ENCODE results near the gene MOV10L1. TPM values are rescaled to one million over a fixed set of nuclear protein-coding genes. Genes with fewer than 3 reads are reported as not detected.
"Not testable (repeated sequence)": the region's sequence is repeated elsewhere in the genome, so short reads cannot be mapped to it uniquely, and the experiment has no call there.

Gene MOV10L1
- total RNA-seq, 1 donor from 2014 or later: 1.1 TPM

DNA sequence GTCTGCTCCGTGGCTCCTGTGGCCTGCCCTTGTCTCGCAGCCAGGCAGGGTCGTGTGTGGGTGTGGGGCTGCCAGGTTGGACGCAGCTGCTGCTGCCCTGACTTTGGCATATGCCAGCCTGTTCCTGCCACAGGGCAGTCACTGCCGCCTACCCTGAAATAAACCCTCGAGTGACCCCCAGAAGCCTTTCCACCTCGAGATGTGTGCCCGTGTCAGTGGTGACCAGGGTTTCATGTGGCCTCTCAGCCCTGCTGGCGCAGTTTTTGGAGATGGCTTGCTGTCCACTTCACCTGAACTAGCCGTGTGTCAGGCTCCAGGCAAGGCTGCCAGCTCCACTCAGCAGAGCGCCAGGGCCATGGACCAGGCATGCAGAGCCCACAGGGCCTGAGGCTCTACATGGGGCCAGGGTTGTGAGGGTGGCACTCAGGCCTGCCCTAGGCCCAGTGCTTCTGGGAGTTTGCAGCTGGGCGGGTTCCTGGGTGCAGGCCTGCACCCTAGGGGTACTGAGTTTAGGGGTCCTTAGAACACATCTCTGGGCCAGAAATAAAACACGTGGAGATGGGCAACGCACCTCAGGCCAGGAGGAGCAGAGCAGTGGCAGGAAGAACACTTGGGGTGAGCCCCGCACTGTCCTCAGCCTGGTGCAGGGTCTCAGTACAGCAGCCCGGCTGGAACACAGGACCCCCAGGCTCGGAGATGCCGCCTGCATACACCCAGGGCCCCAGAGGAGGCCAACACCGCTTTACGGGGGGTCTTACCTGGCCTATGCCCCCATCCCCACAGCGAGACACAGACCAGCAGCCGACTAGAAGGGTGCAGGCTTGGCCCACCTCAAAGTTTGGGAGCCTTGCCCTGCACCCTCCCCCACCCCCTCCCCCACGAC is 71.9 kb downstream of the MOV10L1 start:
- no peak overlapping the region for H3K27ac Mint-ChIP-seq (ENCODE audit: unreplicated experiment)
- TF ChIP-seq, protein P1, sequence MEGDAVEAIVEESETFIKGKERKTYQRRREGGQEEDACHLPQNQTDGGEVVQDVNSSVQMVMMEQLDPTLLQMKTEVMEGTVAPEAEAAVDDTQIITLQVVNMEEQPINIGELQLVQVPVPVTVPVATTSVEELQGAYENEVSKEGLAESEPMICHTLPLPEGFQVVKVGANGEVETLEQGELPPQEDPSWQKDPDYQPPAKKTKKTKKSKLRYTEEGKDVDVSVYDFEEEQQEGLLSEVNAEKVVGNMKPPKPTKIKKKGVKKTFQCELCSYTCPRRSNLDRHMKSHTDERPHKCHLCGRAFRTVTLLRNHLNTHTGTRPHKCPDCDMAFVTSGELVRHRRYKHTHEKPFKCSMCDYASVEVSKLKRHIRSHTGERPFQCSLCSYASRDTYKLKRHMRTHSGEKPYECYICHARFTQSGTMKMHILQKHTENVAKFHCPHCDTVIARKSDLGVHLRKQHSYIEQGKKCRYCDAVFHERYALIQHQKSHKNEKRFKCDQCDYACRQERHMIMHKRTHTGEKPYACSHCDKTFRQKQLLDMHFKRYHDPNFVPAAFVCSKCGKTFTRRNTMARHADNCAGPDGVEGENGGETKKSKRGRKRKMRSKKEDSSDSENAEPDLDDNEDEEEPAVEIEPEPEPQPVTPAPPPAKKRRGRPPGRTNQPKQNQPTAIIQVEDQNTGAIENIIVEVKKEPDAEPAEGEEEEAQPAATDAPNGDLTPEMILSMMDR (IDR thresholded peaks at IDR 0.05): no peak
- no peak overlapping the region for H3K4me3 Mint-ChIP-seq (ENCODE audit: unreplicated experiment)
- no peaks in the 10 kb centered on the region for H3K36me3 Mint-ChIP-seq (ENCODE audit: low read depth)
- no peaks in the 10 kb centered on the region for H3K4me1 Mint-ChIP-seq (ENCODE audit: low read depth)
- H3K9me3 Mint-ChIP-seq (ENCODE audit: low read depth): no peaks in the 10 kb centered on the region
- DNase-seq (ENCODE audit: low spot score): no peak
- H3K27me3 Mint-ChIP-seq (ENCODE audit: low read depth): peaks cover 7% of the 10 kb centered on the region

DNA sequence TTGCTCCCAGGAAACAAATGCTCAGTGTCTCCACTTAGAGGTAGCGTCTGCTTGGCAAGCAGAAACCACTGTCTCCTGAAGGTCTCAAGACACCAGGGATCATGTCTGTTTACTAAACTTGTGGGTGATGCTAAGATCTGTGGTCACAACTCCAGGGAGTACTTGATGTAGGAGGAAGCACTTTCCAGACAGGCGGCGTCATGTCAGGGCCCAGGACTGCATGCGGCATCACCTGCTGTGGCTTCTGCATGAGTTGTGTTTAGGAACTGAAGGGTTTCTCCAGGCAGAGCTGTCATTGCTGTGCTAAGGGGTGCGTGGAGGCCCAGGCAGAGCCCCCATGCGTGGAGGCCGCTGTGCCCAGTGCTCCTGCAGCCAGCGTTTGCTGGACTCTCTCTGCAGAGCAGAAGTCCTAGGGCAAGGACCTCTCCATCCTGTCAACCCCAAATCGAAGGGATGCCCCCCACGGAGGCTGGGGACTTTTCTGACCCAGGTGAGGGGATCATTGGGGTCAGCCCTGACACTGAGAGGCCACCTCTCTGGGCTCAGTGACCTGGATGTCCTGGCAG is 72.7 kb downstream of the MOV10L1 start:
- TF ChIP-seq, protein P1 (IDR thresholded peaks at IDR 0.05): no peak
- no peak overlapping the region for H3K4me3 Mint-ChIP-seq (ENCODE audit: unreplicated experiment)
- peaks cover 7% of the 10 kb centered on the region for H3K27me3 Mint-ChIP-seq (ENCODE audit: low read depth)
- no peak overlapping the region for H3K27ac Mint-ChIP-seq (ENCODE audit: unreplicated experiment)
- no peaks in the 10 kb centered on the region for H3K9me3 Mint-ChIP-seq (ENCODE audit: low read depth)
- DNase-seq (ENCODE audit: low spot score): no peak
- no peaks in the 10 kb centered on the region for H3K36me3 Mint-ChIP-seq (ENCODE audit: low read depth)
- H3K4me1 Mint-ChIP-seq (ENCODE audit: low read depth): no peaks in the 10 kb centered on the region

DNA sequence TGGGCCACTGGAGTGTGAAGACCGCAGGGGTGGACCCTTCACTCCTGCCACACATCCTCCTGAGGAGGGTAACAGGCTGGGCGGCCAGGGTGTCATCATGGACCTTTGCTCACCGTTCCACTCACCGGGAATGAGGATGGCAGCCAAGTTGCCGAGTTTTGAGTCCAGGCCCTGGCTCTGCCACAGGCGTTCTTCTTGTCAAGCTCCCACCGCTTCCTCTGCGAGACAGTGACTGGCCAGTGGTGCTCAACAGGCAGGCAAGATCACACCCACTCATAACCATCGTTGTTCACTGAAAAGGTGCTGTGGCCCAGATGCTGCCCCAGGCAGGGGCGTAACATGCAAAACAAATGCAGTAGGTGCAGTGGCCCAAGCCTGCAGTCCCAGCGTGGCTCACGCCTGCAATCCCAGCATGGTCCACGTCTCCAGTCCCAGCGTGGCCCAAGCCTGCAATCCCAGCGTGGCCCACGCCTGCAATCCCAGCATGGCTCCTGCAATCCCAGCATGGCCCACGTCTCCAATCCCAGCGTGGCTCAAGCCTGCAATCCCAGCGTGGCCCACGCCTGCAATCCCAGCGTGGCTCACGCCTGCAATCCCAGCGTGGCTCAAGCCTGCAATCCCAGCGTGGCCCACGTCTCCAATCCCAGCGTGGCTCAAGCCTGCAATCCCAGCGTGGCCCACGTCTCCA is 75.8 kb downstream of the MOV10L1 start:
- H3K4me3 Mint-ChIP-seq (ENCODE audit: unreplicated experiment): no peak overlapping the region
- TF ChIP-seq, protein P1 (IDR thresholded peaks at IDR 0.05): no peak
- no peaks in the 10 kb centered on the region for H3K36me3 Mint-ChIP-seq (ENCODE audit: low read depth)

DNA sequence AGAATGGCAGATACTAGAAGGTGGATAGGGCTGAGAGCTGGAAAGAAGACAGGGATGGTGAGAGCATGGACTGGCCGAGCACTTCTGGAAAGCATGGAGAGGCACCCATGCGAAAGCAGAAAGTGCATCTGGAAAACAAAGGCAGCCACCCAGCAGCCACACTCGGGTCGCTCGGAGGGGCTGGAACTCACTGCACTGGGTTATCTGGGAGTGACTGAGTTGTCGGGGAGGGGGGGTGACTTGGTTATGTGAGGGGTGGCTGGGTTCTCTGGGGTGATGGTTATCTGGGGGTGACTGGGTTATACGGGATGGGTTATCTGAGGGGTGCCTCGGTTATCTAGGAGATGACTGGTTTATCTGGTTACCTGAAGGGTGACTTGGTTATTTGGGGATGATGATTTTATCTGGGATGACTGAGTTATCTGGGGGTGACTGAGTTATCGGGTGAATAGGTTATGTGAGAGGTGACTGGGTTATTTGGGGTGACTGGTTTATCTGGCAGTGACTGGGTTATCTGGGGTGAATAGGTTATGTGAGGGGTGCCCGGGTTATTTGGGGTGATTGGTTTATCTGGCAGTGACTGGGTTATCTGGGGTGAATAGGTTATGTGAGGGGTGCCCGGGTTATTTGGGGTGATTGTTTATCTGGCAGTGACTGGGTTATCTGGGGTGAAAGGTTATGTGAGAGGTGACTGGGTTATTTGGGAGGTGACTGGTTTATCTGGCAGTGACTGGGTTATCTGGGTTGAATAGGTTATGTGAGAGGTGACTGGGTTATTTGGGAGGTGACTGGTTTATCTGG is 78.1 kb downstream of the MOV10L1 start:
- H3K27ac Mint-ChIP-seq (ENCODE audit: unreplicated experiment): no peak overlapping the region
- peak overlapping the region; percentile 20 for H3K4me3 Mint-ChIP-seq (ENCODE audit: unreplicated experiment)
- peaks cover 6% of the 10 kb centered on the region for H3K27me3 Mint-ChIP-seq (ENCODE audit: low read depth)
- TF ChIP-seq, protein P1 (IDR thresholded peaks at IDR 0.05): no peak
- no peak for DNase-seq (ENCODE audit: low spot score)
- H3K4me1 Mint-ChIP-seq (ENCODE audit: low read depth): peaks cover 7% of the 10 kb centered on the region
- no peaks in the 10 kb centered on the region for H3K36me3 Mint-ChIP-seq (ENCODE audit: low read depth)
- no peaks in the 10 kb centered on the region for H3K9me3 Mint-ChIP-seq (ENCODE audit: low read depth)

More for the DNA sequence above, 75.8 kb downstream of the MOV10L1 start:
- peaks cover 4% of the 10 kb centered on the region for H3K4me1 Mint-ChIP-seq (ENCODE audit: low read depth)
- no peaks in the 10 kb centered on the region for H3K9me3 Mint-ChIP-seq (ENCODE audit: low read depth)
- peaks cover 6% of the 10 kb centered on the region for H3K27me3 Mint-ChIP-seq (ENCODE audit: low read depth)
- no peak overlapping the region for H3K27ac Mint-ChIP-seq (ENCODE audit: unreplicated experiment)
- DNase-seq (ENCODE audit: low spot score): no peak

DNA sequence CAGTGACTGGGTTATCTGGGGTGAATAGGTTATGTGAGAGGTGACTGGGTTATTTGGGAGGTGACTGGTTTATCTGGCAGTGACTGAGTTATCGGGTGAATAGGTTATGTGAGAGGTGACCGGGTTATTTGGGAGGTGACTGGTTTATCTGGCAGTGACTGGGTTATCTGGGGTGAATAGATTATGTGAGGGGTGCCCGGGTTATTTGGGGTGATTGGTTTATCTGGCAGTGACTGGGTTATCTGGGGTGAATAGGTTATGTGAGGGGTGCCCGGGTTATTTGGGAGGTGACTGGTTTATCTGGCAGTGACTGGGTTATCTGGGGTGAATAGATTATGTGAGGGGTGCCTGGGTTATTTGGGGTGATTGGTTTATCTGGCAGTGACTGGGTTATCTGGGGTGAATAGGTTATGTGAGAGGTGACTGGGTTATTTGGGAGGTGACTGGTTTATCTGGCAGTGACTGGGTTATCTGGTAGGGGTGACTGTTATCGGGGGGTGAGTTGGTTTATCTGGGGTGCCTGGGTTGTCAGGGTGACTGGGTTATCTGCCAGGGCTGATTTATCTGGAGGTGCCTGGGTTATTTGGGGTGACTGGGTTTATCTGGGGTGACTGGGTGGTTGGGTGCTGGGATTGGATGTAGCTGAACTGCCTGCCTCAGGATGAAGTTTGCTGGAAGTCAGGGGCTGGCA is 78.8 kb downstream of the MOV10L1 start:
- not testable (repeated sequence) for H3K27ac Mint-ChIP-seq (ENCODE audit: unreplicated experiment); H3K27me3 Mint-ChIP-seq (ENCODE audit: low read depth); H3K4me1 Mint-ChIP-seq (ENCODE audit: low read depth); DNase-seq (ENCODE audit: low spot score); H3K36me3 Mint-ChIP-seq (ENCODE audit: low read depth); H3K9me3 Mint-ChIP-seq (ENCODE audit: low read depth)
- peak overlapping the region; percentile 64 for H3K4me3 Mint-ChIP-seq (ENCODE audit: unreplicated experiment)
